Kidney tubule cell (primary cell): Measurements from ENCODE around the gene AUTS2.

ENCODE experiments used
- DNase-seq: peaks from one replicate; pipeline ENCODE4 v3.0.0-alpha.2; 2018; ENCODE audit warnings: low spot score

Gene AUTS2

GRCh38 chr7:70383066-70383782 is 784.9 kb downstream of the AUTS2 start:
- no peak for DNase-seq

- DNase-seq, result no peak
Measured at GRCh38 chr7:70384024-70384423, 785.7 kb downstream of the AUTS2 start.

GRCh38 chr7:70384891-70385290 is 786.6 kb downstream of the AUTS2 start:
- DNase-seq, result peak; percentile 91

GRCh38 chr7:70387217-70387616 is 788.9 kb downstream of the AUTS2 start:
- no peak for DNase-seq

DNA sequence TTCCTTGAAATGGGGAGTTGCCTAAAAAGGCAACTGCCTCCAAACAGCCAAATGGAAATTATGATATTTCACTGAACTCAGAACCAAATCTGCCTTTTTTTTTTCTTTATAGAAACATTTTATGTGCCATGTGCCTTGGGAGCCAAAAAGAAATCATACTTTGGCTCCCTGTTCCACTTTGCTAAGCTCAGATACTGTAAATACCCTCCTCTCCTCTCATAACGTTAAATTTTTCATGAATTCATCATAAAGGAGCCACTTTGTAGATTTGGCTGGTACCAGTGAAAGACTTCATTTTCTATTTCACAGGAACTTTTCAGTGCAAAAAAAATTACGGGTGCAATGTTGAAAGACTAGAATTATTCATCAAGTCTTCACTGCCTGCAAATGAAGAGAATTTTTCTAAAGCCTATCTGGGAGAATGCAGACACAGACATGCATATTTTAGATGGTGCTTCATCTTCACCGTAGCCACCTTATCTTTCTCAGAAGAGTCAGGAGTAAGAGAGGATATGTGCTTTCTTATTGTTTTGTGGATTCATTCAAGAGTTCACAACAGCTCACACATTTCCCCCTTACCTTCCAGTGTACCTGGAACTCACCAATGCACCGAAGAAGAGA is 791.4 kb downstream of the AUTS2 start:
- DNase-seq, result no peak

GRCh38 chr7:70390251-70390650 is 792.0 kb downstream of the AUTS2 start:
- peak; percentile 6 for DNase-seq

DNA sequence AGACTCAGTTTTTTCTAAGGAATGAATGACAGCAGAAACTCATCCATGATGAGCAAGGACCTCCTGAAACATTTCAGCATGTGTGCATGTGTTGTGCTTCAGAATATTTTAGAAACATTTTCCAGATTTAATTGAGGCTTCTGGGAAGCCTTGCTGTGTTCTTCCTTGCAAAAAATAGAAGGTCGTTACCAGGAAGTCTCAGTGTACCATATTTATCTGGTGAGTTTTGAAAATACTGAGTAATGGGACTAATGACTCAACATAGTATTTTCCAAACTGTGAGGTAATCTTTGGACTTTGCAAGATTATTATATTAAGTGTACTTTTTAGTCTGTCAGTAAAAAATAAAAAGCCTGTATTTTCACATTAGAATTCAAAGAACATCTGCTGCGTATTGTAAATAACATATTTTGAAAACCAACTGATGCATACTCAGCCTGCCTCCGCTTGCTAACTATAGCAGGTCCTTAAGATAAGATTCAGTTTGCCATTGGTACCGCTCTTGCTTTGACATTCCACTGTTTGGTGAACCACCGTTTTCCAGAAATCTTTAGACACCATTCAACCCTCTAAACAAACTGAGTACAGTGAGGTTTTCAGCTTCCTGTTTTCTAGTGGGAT is 794.1 kb downstream of the AUTS2 start:
- DNase-seq, result peak; percentile 41

DNA sequence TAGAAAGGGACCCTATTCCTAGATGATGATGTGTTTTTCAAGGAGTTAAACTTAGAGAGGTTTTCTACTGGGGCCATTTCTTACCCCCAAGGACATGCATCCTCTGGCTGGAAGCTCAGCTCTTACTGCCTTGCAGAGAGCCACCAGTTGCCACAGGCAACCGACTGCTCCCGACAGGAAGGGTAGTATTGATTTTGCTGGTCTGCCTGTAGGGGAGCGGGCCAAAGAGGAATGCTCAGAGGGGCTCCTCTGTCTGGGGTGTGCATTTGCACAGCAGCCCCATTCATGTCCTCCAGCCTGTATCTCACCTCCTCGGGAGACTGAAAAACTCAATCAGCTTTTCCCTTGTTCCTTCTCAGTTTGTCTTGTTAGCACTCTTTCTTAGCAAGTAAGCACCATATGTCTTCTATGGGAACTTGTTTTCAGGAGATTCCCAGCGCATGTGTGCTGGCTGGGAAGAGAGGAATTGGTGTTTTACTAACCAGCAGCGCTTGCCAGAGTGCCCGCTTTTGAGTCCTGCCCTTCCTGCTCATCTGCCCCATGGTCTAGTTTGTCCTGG is 794.7 kb downstream of the AUTS2 start:
- DNase-seq, result no peak

GRCh38 chr7:70393956-70394355 is 795.7 kb downstream of the AUTS2 start:
- no peak for DNase-seq

DNA sequence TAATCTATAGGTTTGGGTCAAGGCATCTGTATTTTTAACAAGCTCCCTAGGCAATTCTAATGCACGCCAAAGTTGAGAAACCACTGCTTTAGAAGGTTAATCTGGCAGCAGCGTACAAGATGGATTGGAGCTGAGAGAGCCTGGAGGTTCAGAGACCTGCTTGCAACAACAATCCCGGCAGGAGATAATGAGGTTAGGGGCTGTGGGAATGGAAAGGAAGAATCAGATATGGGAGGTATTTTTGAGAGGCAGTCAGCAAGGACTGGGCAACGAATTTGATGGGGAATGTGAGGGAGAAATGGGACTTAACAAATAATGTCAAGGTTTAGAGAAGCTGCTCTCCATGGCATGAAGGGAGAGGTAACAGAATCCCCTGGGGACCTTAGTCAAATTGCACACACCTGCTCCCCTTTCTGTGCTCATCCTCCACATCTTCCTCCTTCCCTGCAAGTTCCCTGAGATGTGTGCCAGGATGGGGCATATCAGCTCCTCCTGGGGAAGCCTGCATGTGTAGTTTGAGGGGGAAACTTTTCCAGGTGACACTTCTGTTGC is 802.6 kb downstream of the AUTS2 start:
- no peak for DNase-seq

GRCh38 chr7:70402069-70402468 is 803.8 kb downstream of the AUTS2 start:
- no peak for DNase-seq

DNA sequence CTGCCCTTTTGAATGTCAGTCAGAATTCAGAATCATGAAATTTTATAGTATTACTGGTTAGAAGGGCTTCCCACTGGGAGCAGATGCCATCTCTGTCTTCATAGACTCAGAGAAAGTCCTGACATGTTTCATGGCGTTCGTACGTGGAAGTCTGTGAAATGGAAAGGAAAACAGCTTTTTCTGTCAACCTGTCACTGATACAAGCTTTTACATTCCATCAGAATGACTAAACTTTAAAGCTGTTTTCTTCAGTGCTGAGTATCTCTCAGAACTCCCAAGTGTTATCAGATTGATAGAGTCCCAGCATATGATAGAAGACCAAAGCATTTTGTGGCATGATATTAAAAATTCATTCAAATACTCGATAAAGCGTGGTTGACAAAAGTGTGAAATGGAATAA is 807.0 kb downstream of the AUTS2 start:
- DNase-seq, result peak; percentile 8

GRCh38 chr7:70406186-70406949 is 808.1 kb downstream of the AUTS2 start:
- no peak for DNase-seq

- DNase-seq, result no peak
Measured at GRCh38 chr7:70406950-70407209, 808.6 kb downstream of the AUTS2 start.

GRCh38 chr7:70408477-70408876 is 810.2 kb downstream of the AUTS2 start:
- no peak for DNase-seq

DNA sequence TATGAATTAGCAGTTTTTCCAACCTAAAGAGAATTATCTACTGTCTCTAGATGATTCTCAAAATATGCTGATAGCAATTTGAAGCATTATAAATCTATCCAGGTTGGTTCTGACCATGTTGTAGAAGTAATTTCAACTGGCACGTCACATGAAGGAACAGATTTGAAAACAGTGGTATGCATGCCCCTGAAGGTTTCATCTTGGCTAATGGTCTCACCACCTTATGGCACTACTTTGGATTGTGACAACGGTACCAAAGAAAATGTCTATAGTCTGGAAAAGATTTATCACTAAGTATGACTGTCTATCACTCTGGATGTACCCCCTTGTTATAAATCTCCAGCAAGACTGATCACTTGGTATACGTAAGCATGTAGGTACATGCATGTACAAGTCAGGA is 810.6 kb downstream of the AUTS2 start:
- DNase-seq, result no peak

- no peak for DNase-seq
Measured at GRCh38 chr7:70410134-70410750, 812.0 kb downstream of the AUTS2 start.

DNA sequence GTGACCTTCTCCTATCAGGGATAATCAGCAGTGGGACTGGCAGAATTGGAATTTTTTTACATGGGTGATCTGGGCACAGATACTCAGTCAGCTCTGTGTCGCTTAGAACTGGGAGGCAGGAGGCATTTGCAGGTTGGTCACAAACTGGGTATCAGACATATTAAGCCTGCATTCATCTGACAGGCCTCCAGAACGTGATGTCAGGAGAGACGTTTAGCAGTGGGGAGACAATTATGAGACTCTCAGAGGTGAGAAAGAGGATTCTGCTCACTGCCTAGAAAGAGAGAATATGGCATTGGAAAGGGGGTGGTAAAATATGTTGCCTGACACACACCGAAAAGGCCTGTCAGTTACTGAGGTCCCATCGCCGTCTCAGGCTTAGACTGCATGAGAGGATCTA is 816.1 kb downstream of the AUTS2 start:
- DNase-seq, result no peak

DNA sequence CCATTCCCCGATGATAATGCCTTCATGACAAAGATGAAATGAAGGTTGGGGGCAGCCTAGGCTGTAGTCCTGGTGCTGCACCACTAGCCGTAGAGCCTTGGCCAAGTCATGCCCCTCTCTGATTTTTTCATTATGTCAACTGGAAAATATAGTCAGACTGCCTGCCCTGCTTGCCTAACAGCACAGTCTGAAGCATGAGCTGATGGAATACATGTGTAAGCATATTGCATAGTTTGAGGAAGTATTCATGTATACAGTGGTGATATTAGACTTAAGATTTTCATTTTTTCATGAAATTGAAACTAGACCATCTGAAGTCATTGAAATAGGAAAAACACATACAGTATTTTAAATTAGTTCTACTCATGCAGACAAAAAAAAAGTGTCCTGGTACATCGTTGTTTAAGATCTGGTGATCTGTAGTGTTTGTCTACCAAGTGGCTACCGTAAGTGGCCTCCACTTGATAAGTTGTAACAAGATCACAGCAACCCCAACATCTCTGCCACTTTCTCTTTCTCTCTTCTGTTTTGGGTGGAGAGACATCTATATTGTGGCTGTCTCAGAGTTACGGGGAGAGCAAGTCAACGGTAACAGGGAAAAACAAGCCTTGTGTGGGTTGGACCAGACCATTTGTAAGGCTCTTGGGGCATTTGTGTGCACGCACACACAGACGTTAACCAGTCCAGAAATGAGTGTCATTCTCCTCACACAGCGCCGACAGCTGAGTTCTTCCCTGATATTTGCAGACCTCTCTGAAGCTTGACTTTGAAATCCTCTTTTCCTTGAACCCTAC is 817.1 kb downstream of the AUTS2 start:
- DNase-seq, result no peak

- no peak for DNase-seq
Measured at GRCh38 chr7:70416347-70416985, 818.2 kb downstream of the AUTS2 start.
